Body of pancreas (tissue), 4 donors: ENCODE measurements around the gene HS6ST3.

Source experiments
- CTCF ChIP-seq, 7 experiments: fragments of 450-650 bp in 4 of 7; fragments of 200-600 bp in 3 of 7; sonication (generic) in 3 of 7; IDR thresholded peaks; one replicate each; pipeline ENCODE4 v1.5.1; 2016 to 2019; ENCODE audit warnings: antibody characterized with exemption in 7 of 7
- POLR2A ChIP-seq, 3 donors: fragments of 450-650 bp; IDR thresholded peaks; one replicate each; pipeline ENCODE4 v1.6.1; 2016; ENCODE audit warnings: antibody characterized with exemption in 3 of 3, mild to moderate bottlenecking in 2 of 3

- no peak for TF ChIP-seq CTCF (IDR thresholded peaks at IDR 0.05)
- no peak for TF ChIP-seq POLR2A (IDR thresholded peaks at IDR 0.05)
Observed at GRCh38 chr13:96844195-96844594, 754.3 kb downstream of the HS6ST3 start.
